Measurements from ENCODE around the gene TSSC4. TPM values are rescaled to one million over a fixed set of nuclear protein-coding genes. Genes with fewer than 3 reads are reported as not detected.

TSSC4 gene
- total and polyA plus RNA-seq, 8 donors, result 20.1 to 47.6 (median 29.0) TPM

DNA sequence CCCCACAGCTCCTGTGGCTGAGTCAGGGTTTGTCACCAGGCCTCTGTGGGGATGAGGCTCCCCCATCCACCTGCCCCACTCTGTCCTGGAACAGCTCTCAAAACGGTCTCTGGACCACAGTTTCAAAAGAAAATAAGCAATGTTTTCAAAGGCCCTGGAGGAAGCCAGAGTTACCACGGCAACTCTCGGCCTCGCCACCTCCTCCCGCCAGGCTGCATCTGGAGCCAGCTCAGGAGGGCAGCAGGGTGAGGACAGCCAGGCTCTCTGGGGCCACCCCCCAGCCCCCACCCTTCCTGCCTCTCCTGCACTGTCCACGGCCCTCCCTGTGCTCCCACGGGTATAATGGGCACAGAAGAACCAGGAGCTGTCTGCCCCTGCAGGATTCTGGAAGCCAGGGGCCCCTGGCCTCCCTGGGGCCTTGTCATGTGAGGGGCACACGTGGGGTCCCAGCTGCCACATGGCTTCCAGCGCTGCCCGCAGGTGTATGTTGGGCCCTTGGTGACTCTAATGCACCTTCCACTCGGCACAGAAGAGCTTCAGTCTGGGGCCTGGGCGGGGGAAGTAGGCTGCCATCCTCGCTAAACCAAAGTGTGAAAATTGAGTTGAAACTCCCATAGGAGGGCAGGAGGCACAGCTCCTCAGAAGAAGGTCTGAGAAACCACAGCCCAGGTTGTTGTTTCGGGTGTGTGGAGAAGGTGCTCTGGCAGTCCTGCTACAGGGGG lies 13.1 kb upstream of the TSSC4 start:
- no peak for ATAC-seq
- peaks cover 53 to 87% of the 10 kb centered on the region in 2 donors for H3K4me1 ChIP-seq

DNA sequence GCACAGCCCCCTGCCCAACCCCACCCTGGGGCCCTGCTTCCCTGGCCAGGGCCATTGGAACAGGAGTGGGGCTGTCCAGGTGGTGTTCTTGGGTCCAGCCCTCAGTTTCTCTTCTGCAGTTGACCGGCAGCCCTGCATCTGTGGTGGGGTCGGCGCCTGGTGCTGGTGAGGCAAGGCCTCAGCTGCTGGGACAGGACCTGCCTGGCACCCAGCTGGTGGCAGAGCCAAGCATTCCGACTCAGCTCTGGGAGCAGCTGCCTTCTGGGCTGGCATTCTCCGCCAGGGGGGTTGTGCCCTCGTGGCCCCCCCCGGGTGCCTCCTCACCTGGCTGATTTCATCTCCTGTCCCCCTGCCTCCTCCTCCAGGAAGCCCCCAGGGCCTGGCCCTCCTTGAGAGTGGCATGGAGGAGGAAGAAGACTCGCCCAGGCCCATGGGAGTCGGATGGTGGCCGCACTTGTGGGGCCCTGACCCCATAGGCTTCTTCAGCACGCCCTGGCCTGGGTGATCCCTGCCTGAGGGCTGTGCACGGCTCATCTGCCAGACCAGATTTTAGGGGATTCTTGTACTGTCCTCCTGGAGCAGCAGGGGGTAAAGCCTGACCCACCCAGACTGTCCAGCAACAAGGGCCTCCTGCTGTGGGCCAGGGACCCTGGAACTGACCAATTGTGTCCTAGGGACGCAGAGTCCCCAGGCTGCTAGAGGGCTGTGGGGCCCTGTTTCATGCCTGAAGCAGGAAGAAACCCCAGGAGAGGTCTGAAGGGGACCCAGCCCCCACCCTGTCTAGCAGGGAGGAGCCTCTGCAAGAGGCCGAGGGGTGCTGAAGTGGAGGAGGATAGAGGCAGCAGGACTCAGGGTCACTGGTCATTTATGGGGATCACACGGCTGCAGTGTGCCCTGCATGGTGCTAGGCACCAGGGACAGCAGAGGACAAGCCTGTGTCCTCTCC lies 11.8 kb upstream of the TSSC4 start:
- intact Hi-C loops (cut with DNase I), result no loop called here
- no peak overlapping the region for H3K4me3 ChIP-seq
- no peaks in the 10 kb centered on the region for H3K27me3 ChIP-seq
- peaks cover 40 to 74% of the 10 kb centered on the region in 2 donors for H3K4me1 ChIP-seq
- DNase-seq, result no peak
- H3K9me3 ChIP-seq, result no peaks in the 10 kb centered on the region
- peaks cover 0 to 48% of the 10 kb centered on the region in 2 donors for H3K36me3 ChIP-seq
- ATAC-seq, result no peak
- TF ChIP-seq, protein P1, sequence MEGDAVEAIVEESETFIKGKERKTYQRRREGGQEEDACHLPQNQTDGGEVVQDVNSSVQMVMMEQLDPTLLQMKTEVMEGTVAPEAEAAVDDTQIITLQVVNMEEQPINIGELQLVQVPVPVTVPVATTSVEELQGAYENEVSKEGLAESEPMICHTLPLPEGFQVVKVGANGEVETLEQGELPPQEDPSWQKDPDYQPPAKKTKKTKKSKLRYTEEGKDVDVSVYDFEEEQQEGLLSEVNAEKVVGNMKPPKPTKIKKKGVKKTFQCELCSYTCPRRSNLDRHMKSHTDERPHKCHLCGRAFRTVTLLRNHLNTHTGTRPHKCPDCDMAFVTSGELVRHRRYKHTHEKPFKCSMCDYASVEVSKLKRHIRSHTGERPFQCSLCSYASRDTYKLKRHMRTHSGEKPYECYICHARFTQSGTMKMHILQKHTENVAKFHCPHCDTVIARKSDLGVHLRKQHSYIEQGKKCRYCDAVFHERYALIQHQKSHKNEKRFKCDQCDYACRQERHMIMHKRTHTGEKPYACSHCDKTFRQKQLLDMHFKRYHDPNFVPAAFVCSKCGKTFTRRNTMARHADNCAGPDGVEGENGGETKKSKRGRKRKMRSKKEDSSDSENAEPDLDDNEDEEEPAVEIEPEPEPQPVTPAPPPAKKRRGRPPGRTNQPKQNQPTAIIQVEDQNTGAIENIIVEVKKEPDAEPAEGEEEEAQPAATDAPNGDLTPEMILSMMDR (IDR thresholded peaks at IDR 0.05), result no peak
- H3K27ac ChIP-seq, result peak overlapping the region in 1 of 2 donors; percentile 57

More for the DNA sequence above, 13.1 kb upstream of the TSSC4 start:
- Histone ChIP-seq H3K4me3 (no peak overlapping the region), H3K27ac (peak overlapping the region; percentile 20 to 43), H3K36me3 (peaks cover 0 to 35% of the 10 kb centered on the region in 2 donors), H3K27me3 (no peaks in the 10 kb centered on the region), H3K9me3 (no peaks in the 10 kb centered on the region)
- TF ChIP-seq, protein P1 (IDR thresholded peaks at IDR 0.05), result no peak
- DNase-seq, result no peak
- intact Hi-C loops (cut with DNase I), result no loop called here

DNA sequence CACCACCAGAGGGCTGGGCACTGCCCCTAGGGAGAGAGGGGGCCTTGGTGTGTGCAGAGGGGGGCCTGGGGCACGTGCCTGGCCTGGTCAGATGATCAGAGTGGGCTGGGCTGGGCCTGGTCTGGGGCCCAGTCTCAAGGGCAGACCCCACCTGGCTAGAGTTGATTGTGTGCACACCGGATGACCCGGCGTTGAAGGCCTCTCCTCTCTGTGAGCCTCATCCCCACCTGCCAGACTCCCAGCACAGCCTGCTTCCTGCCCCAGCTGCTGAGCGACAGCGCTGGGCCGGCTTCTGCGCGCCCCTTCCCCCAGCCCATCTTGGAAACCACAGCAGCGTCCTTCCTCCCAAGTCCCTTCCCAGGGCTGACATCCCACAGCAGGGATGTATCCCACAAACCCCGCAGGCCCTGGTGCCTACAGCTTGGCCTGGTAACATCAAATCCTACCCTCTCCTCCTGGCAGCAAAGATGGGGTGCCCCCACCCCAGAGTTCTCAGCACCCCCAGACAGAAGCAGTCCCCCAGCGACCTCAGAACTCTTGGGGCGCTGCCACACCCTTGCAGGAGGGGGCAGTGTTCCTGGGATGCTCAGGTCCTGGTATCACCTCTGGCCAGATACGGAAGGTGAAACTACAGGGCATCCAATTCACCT lies 11.0 kb upstream of the TSSC4 start:
- ATAC-seq (peak; percentile 3), DNase-seq (no peak)
- peaks cover 38 to 69% of the 10 kb centered on the region in 2 donors for H3K4me1 ChIP-seq
- peak overlapping the region in 1 of 2 donors; percentile 57 for H3K27ac ChIP-seq
- H3K4me3 ChIP-seq, result no peak overlapping the region
- H3K27me3 ChIP-seq, result no peaks in the 10 kb centered on the region
- no peaks in the 10 kb centered on the region for H3K9me3 ChIP-seq
- H3K36me3 ChIP-seq, result peaks cover 0 to 56% of the 10 kb centered on the region in 2 donors
- TF ChIP-seq, protein P1 (IDR thresholded peaks at IDR 0.05), result no peak
- intact Hi-C loops (cut with DNase I), result no loop called here

GRCh38 chr11:2390091-2390724 lies 10.3 kb upstream of the TSSC4 start:
- ATAC-seq (peak; percentile 86), DNase-seq (peak in 1 of 4 donors; percentile 69)
- Histone ChIP-seq H3K36me3 (peaks cover 0 to 58% of the 10 kb centered on the region in 2 donors), H3K4me1 (peaks cover 38 to 62% of the 10 kb centered on the region in 2 donors), H3K9me3 (no peaks in the 10 kb centered on the region), H3K4me3 (no peak overlapping the region), H3K27ac (peak overlapping the region in 1 of 2 donors; percentile 57), H3K27me3 (no peaks in the 10 kb centered on the region)
- intact Hi-C loops (cut with DNase I), result no loop called here
- TF ChIP-seq, protein P1 (IDR thresholded peaks at IDR 0.05), result no peak

Measured in left lung (tissue), 10 donors.